ENCODE measurements around the gene ITGAL.

DNA sequence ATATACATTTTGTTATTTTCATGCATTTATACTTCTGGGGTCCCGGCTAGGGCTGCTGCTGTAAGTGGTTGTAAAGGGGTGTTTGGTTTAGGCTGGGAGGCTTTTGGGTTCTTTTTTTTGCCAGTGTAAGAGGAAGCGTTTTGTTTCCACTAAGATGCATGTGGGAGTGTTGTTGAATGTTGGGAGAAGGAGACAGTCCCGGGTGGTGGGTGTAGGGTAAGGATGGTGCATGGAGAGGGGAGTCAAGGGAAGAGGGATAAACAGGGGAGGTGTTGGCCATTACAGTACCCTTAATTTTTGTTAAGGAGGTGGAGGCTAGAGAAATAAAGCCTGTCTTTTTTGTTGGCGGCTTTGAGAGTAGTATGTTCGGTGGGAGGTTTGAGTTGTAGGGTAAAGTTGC, 70.5 kb downstream of the ITGAL start:
- TF ChIP-seq, protein P1, sequence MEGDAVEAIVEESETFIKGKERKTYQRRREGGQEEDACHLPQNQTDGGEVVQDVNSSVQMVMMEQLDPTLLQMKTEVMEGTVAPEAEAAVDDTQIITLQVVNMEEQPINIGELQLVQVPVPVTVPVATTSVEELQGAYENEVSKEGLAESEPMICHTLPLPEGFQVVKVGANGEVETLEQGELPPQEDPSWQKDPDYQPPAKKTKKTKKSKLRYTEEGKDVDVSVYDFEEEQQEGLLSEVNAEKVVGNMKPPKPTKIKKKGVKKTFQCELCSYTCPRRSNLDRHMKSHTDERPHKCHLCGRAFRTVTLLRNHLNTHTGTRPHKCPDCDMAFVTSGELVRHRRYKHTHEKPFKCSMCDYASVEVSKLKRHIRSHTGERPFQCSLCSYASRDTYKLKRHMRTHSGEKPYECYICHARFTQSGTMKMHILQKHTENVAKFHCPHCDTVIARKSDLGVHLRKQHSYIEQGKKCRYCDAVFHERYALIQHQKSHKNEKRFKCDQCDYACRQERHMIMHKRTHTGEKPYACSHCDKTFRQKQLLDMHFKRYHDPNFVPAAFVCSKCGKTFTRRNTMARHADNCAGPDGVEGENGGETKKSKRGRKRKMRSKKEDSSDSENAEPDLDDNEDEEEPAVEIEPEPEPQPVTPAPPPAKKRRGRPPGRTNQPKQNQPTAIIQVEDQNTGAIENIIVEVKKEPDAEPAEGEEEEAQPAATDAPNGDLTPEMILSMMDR (IDR thresholded peaks at IDR 0.05), result no peak
- no peak for TF ChIP-seq POLR2A (IDR thresholded peaks at IDR 0.05)
